Activated naive CD8-positive, alpha-beta T cell treated with anti-CD3 and anti-CD28 coated beads, Interleukin-2, amount 10 ng/mL, durations not matched to agents 7 days and 5 days (primary cell): Measurements from ENCODE around the gene UQCRFS1. TPM values are rescaled to one million over a fixed set of nuclear protein-coding genes. Genes with fewer than 3 reads are reported as not detected.
"Not testable (repeated sequence)": the region's sequence is repeated elsewhere in the genome, so short reads cannot be mapped to it uniquely, and the experiment has no call there.

ENCODE experiments used
- ATAC-seq: fragments of 150-1000 bp; cut with Tn5 transposase; one replicate; pipeline ENCODE4 v1.10.0; 2021; ENCODE audit warnings: low read depth, moderate library complexity
- POLR2A ChIA-PET: fragments of 350-600 bp; sonication (Branson Sonifier 250); formaldehyde crosslinking; loops from one replicate; lab custom pipeline; 2021; ENCODE audit warnings: antibody characterized with exemption; lab: Charles Lee
- DNase-seq: peaks from one replicate; pipeline ENCODE4 v3.0.0; 2021
- H3K27ac Mint-ChIP-seq: one replicate; pipeline ENCODE4 v1.8.0; 2022; ENCODE audit warnings: mild to moderate bottlenecking, mixed read lengths
- H3K27me3 Mint-ChIP-seq: one replicate; pipeline ENCODE4 v1.8.0; 2022; ENCODE audit warnings: mild to moderate bottlenecking, moderate library complexity, mixed read lengths
- H3K36me3 Mint-ChIP-seq: one replicate; pipeline ENCODE4 v1.8.0; 2021; ENCODE audit warnings: mild to moderate bottlenecking, mixed read lengths
- H3K4me1 Mint-ChIP-seq: one replicate; pipeline ENCODE4 v1.8.0; 2021; ENCODE audit warnings: mixed read lengths
- H3K4me3 Mint-ChIP-seq: one replicate; pipeline ENCODE4 v1.8.0; 2022; ENCODE audit warnings: mild to moderate bottlenecking, moderate library complexity, mixed read lengths
- H3K9me3 Mint-ChIP-seq: one replicate; pipeline ENCODE4 v1.8.0; 2021; ENCODE audit warnings: mixed read lengths
- total RNA-seq, 2 experiments: library from RNA; stranded (reverse); gene quantifications; one replicate each; pipeline ENCODE4 v1.2.3, GENCODE V29; 2021

The UQCRFS1 gene
- 10 to 100 TPM; 29.1 to 30.9 TPM for total RNA-seq

DNA sequence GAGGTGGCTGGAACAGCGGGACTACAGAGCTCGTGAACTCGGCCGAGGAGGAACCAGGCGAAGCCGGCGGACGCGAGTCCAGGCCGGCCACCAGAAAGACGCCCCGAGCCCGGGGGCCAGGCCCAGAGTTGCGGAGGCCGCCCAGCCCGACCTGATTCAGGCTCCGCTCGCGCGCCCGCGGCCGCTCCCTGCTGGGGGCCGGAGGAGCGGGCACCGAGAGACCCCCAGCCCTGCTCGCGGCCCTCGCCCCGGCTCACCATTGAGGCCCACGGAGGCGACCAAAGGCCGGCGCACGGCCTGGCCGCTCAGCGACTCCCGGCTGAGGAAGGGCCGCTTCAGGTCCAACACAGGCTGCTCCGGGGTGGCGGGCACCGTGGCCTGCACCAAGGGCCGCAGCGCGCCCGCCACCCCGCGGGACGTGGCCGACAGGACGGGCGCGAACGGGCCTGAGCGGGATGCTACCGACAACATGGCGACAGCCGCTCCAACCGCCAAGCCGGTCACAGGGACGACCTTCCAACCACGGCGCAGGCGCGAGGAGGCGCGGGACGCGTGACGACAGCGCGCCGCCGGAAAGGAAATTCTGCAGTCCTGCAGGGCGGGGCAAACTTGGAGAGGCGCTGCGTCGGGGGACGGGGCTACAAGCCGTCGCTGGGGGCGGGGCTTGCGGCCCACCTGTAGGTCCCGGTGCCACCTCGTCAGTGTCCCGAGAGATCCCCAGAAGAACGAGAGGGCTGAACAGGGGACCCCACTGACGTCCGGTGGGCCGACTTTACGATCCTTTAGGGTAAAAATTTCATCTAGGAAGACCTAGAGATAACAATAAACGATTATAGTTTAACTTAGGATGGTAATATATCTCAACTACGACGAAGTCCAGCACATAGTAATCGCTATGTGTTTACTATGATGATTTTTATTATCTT, at the start of gene UQCRFS1:
UQCRFS1 (minus strand) TSS at position 504 of the 926 bp plus-strand sequence; CDS start at position 471, 33 bp downstream.
- Mint-ChIP-seq H3K27me3 (peaks cover 2% of the 10 kb centered on the region), H3K27ac (peak within 1 kb of the TSS; percentile 99), H3K36me3 (peaks cover 21% of the 10 kb centered on the region), H3K4me1 (peaks cover 33% of the 10 kb centered on the region), H3K4me3 (peak within 1 kb of the TSS; percentile 90), H3K9me3 (peaks cover 3% of the 10 kb centered on the region)
- POLR2A ChIA-PET: interaction anchor here (0.6 to 1.1 kb wide), 4 partner anchors 393 to 1419 kb away, joined by 3 to 4 read pairs (median 3); partner anchors contain the start of genes POP4 and URI1
- DNase-seq (peak; percentile 96), ATAC-seq (peak; percentile 98)

DNA sequence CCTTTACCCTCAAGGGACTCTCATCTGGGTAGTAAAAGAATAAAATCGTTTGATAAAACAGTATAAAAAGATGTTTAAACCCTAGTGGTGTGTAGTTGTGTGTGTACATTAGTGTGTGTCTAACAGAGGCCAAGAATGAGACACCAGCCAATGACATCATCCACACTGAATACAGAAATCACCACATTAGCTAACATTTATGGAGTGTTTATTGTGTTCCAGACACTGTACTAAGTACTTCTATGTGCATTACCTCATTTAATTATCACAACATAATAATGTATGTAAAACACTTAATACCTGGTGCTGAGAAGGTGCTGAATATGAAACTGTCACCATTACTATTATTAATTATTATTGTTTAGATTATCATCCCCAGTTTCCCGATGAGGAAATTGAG, 49.1 kb upstream of the UQCRFS1 start:
- DNase-seq (no peak), ATAC-seq (no peak)
- Mint-ChIP-seq H3K4me1 (peaks cover 4% of the 10 kb centered on the region), H3K27me3 (peaks cover 3% of the 10 kb centered on the region), H3K36me3 (no peaks in the 10 kb centered on the region), H3K27ac (no peak overlapping the region), H3K4me3 (no peak overlapping the region), H3K9me3 (no peaks in the 10 kb centered on the region)
- POLR2A ChIA-PET: no interaction called here

DNA sequence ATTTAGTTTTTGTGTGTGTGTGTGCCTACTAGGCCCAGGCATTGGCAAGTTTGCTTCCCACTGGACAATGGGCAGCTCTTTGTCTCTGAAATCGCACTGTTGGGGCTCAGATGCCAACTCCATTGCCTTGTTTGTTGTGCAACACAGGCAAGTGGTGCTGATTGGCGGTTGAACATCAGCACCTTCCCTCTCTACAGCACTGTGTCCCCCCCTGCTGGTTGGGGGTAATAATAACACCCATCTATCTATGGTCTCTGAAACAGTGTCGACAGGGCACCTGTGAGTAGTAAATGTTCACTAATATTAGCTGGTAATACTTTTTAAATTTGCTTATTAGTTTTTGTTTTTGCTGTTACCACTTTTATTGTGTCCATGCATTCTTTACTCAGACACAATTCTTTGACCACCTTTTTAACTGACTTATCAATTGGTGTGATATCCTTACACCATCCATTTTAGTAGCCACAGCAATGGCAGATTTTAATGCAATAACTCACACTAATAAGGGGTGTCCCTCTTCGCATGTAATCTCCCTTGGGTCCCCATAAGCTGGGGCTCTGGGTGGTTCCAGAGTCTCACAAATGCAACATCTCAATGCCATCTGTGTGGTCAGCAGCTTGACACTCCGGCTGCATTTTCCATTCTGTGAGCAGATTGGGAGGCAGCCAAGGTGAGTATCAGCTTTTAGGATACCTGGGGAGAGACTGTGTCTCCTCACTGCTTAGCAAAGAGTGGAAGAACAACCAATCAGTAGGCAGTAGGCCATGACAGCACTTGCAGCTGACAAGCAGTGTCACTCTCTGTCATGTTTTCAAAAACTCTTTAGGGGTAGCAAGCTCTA, 47.7 kb upstream of the UQCRFS1 start:
- H3K4me3 Mint-ChIP-seq: no peak overlapping the region
- H3K36me3 Mint-ChIP-seq: no peaks in the 10 kb centered on the region
- peaks cover 3% of the 10 kb centered on the region for H3K27me3 Mint-ChIP-seq
- POLR2A ChIA-PET: interaction anchor here (0.5 kb wide), 1 partner anchor 590 kb away, joined by 3 read pairs; no protein-coding TSS in a partner anchor
- H3K27ac Mint-ChIP-seq: no peak overlapping the region
- DNase-seq (peak; percentile 43), ATAC-seq (peak; percentile 50)
- H3K9me3 Mint-ChIP-seq: no peaks in the 10 kb centered on the region
- peaks cover 4% of the 10 kb centered on the region for H3K4me1 Mint-ChIP-seq

DNA sequence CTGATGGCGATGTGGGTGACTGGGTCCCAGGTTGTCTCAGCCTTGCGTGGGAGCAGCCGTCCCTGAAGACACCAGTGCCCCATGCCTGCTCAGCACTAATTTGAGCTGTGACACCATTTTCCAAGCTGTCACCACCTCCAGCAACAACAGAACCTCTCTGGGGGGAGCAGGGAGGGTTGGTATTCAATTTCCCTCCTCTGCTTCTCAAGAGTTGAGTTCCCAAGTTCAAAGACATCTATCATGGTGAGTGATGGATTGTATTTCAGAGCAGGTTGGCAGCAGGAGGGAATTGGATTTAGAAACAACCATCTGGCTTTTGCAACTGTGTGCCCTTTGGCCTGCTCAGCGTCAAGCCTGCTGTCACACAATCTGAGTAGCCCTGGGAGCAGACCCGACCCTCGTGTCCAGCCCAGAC, 46.9 kb upstream of the UQCRFS1 start:
- peaks cover 4% of the 10 kb centered on the region for H3K4me1 Mint-ChIP-seq
- H3K36me3 Mint-ChIP-seq: no peaks in the 10 kb centered on the region
- peaks cover 3% of the 10 kb centered on the region for H3K27me3 Mint-ChIP-seq
- no peak for DNase-seq
- POLR2A ChIA-PET: no interaction called here
- no peak overlapping the region for H3K4me3 Mint-ChIP-seq
- no peak for ATAC-seq
- H3K27ac Mint-ChIP-seq: no peak overlapping the region
- H3K9me3 Mint-ChIP-seq: no peaks in the 10 kb centered on the region

DNA sequence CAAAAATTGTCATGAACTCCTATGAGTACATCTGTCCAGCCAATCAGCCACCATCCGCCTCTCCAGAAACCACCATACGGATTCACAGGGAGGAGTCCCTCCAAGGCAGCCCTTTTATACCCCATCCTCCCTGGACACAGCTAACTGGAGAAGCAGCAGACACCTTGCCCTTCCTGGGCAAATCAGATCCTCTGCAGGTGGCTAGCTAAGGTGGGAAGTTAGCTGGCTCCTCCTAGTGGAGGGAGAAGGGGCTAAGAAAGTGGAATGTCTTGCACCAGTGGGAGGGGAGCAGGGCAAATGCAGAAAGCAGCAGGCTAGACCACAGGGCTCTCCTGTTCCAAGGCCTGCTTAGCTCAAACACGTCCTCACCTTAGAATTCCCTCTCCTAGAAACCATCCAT, 46.2 kb upstream of the UQCRFS1 start:
- Mint-ChIP-seq H3K4me3 (no peak overlapping the region), H3K36me3 (no peaks in the 10 kb centered on the region), H3K9me3 (no peaks in the 10 kb centered on the region), H3K4me1 (peaks cover 4% of the 10 kb centered on the region), H3K27ac (no peak overlapping the region), H3K27me3 (no peaks in the 10 kb centered on the region)
- no peak for ATAC-seq
- no peak for DNase-seq
- POLR2A ChIA-PET: no interaction called here

DNA sequence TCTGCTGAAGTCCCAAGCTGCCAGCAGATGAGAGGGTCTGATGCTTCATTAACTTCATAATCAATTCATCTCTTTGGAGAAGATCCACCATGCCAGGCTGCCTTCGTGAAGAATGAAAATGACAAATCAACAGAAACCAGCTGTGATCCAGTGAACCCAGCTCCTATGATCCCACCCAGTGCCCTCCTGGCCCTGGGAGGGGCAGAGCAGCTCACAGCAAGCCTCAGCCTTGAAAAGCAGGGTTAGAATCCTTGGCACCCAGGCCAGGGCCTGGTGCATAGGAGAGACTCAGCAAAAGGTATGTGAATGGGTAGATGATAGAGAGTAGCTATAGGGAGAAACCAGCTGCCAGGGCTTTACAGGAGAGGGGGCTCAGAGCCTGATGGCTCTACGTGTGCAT, 43.6 kb upstream of the UQCRFS1 start:
- H3K27me3 Mint-ChIP-seq: peaks cover 17% of the 10 kb centered on the region
- H3K9me3 Mint-ChIP-seq: no peaks in the 10 kb centered on the region
- ATAC-seq: no peak
- no peaks in the 10 kb centered on the region for H3K36me3 Mint-ChIP-seq
- H3K4me3 Mint-ChIP-seq: no peak overlapping the region
- H3K27ac Mint-ChIP-seq: no peak overlapping the region
- H3K4me1 Mint-ChIP-seq: peaks cover 4% of the 10 kb centered on the region
- POLR2A ChIA-PET: no interaction called here
- DNase-seq: no peak

DNA sequence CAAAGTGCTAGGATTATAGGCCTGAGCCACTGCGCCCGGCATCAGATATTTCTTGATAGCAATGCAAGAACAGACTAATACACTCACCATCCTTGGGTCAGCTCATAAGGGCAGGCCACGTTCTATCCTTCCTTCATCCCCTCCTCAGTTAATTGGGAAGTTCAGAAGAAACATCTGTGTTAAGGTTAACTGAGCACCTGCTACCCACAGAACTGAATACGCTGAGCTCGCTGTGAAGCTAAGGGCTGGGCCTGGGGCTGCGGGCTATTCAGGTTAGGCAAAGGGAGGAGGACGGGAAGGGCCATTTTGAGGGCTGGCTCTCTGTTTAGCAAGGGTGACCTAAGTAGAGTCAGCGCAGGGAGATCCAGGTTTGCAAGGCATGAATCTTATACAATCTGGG, 43.0 kb upstream of the UQCRFS1 start:
- POLR2A ChIA-PET: no interaction called here

DNA sequence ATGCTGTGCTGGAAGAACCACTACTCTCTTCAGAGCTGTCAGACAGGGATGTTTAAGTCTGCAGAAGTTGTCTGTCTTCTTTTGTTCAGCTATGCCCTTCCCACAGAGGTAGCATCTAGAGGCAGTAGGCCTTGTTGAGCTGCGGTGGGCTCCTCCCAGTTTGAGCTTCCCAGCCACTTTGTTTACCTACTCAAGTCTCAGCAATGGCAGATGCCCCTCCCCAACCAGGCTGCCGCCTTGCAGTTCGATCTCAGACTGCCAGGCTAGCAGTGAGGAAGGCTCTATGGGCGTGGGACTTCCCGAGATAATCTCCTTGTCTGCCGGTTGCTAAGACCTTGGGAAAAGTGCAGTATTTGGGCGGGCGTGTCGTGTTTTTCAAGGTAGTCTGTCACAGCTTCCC, 42.1 kb upstream of the UQCRFS1 start:
- ATAC-seq: no peak
- POLR2A ChIA-PET: no interaction called here
- peaks cover 4% of the 10 kb centered on the region for H3K4me1 Mint-ChIP-seq
- H3K27me3 Mint-ChIP-seq: peaks cover 20% of the 10 kb centered on the region
- no peak overlapping the region for H3K27ac Mint-ChIP-seq
- H3K9me3 Mint-ChIP-seq: no peaks in the 10 kb centered on the region
- no peaks in the 10 kb centered on the region for H3K36me3 Mint-ChIP-seq
- H3K4me3 Mint-ChIP-seq: no peak overlapping the region
- no peak for DNase-seq

More for the DNA sequence above, 43.0 kb upstream of the UQCRFS1 start:
- Mint-ChIP-seq H3K9me3 (no peaks in the 10 kb centered on the region), H3K36me3 (no peaks in the 10 kb centered on the region), H3K4me3 (no peak overlapping the region), H3K27me3 (peaks cover 17% of the 10 kb centered on the region), H3K4me1 (peaks cover 4% of the 10 kb centered on the region), H3K27ac (no peak overlapping the region)
- DNase-seq: no peak
- no peak for ATAC-seq

DNA sequence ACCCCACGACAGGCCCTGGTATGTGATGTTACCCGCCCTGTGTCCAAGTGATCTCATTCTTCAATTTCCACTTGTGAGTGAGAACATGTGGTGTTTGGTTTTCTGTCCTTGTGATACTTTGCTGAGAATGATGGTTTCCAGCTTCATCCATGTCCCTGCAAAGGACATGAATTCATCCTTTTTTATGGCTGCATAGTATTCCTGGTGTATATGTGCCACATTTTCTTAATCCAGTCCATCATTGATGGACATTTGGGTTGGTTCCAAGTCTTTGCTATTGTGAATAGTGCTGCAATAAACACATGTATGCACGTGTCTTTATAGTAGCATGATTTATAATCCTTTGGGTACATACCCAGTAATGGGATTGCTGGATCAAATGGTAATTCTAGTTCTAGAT, 36.8 kb upstream of the UQCRFS1 start:
- H3K27ac Mint-ChIP-seq, H3K4me3 Mint-ChIP-seq, H3K9me3 Mint-ChIP-seq, ATAC-seq, POLR2A ChIA-PET, H3K4me1 Mint-ChIP-seq, DNase-seq, H3K36me3 Mint-ChIP-seq: not testable (repeated sequence)
- peaks cover 22% of the 10 kb centered on the region for H3K27me3 Mint-ChIP-seq

DNA sequence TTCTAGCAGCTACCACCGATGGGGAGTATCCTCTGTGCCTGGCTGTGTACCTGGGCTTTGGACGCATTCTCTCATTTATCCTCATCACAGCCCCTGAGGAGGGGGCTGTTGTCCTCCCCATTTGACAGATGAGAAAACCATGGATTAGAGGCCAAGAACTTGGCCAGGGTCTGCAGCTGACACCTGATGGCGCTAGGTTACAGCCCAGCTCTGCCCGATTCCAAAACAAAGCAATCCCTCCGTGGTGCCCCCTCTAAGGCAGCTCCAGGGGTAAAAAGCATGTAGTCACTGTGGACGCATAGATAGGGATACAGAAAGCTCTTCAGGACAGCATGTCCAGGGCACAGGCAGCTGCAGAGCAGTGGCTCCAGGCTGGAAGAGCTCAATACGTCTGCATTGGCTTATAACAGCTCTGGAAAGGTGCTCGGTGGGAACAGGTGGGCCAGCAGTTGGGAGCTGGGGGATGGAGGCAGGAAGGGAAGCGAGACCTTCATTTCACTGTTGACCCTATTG, 35.4 kb upstream of the UQCRFS1 start:
- no peak for ATAC-seq
- Mint-ChIP-seq H3K9me3 (no peaks in the 10 kb centered on the region), H3K4me1 (no peaks in the 10 kb centered on the region), H3K4me3 (no peak overlapping the region), H3K27ac (no peak overlapping the region), H3K27me3 (peaks cover 21% of the 10 kb centered on the region), H3K36me3 (no peaks in the 10 kb centered on the region)
- DNase-seq: no peak
- POLR2A ChIA-PET: no interaction called here

DNA sequence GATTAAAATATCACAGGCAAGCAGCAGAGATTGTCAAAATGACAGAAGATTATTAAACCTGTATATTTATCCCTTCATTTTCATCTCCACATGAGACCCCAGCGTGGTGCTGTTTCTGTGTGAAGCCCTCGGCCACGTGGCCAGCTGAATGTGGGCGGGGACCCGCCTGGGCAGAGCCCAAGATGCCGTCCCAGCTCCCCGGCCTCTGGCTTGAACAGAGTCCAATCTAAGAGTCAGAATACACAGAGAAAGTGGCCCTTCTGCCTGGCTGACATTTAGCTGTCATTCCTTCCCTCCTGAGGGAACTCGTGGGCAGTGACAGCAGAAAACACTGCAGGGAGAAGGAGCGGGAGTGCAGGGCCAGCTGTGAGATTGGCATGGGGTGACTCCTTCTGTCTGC, 34.9 kb upstream of the UQCRFS1 start:
- Mint-ChIP-seq H3K27me3 (peaks cover 16% of the 10 kb centered on the region), H3K36me3 (no peaks in the 10 kb centered on the region), H3K27ac (no peak overlapping the region), H3K4me1 (no peaks in the 10 kb centered on the region), H3K4me3 (no peak overlapping the region), H3K9me3 (no peaks in the 10 kb centered on the region)
- no peak for ATAC-seq
- no peak for DNase-seq
- POLR2A ChIA-PET: no interaction called here

DNA sequence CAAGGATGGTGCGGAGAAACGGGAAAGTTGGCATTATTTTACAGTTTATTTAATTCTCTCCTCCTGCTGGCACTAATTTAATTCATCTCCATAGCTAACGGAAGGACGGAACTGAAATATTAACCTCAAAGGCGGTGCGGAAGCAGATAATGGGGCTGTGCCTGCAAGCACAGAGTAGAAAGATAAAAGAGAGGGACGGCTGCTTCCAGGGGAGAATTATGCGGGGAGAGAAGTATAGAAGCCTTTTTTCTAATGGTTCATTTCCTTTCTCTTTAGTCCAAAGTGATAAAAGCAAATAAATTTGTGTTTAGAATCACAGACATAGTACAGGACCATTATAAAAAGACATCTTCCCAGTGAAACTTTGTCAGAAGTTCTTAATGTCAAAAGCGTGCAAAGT, 34.5 kb upstream of the UQCRFS1 start:
- Mint-ChIP-seq H3K27ac (no peak overlapping the region), H3K9me3 (no peaks in the 10 kb centered on the region), H3K4me1 (no peaks in the 10 kb centered on the region), H3K36me3 (no peaks in the 10 kb centered on the region), H3K27me3 (peaks cover 13% of the 10 kb centered on the region), H3K4me3 (no peak overlapping the region)
- no peak for DNase-seq
- POLR2A ChIA-PET: no interaction called here
- no peak for ATAC-seq

DNA sequence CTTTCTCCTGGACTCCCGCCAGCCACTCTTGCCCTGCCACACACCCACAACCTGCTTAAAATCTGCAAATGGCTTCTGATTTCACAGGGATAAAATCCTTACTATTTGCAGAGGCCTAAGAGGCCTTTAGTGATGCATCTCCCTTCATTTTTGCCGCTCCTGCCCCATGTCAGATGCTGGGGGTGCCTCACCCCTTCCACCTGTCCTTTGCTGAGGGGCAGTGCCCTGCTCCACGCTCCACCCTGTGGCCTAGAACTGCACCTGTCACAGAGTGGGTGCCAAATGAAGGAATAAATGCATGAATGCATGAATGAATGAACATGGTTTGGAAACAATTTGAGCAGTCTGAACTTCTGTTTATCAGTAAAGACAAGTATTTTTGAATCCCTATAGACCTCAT, 34.1 kb upstream of the UQCRFS1 start:
- H3K27ac Mint-ChIP-seq: no peak overlapping the region
- peaks cover 9% of the 10 kb centered on the region for H3K27me3 Mint-ChIP-seq
- POLR2A ChIA-PET: no interaction called here
- no peak for DNase-seq
- H3K4me1 Mint-ChIP-seq: no peaks in the 10 kb centered on the region
- no peak overlapping the region for H3K4me3 Mint-ChIP-seq
- no peak for ATAC-seq
- H3K9me3 Mint-ChIP-seq: no peaks in the 10 kb centered on the region
- H3K36me3 Mint-ChIP-seq: no peaks in the 10 kb centered on the region
